SH-SY5Y (cell line): Measurements from ENCODE around the gene ANKRD39.

Experiments used
- GATA2 ChIP-seq: IDR thresholded peaks from 2 replicates; pipeline ENCODE4 v1.6.1; 2011; ENCODE audit warnings: mild to moderate bottlenecking, low read depth, low read length
- GATA3 ChIP-seq: IDR thresholded peaks from 2 replicates; pipeline ENCODE4 v1.6.1; 2011; ENCODE audit warnings: low read depth, mild to moderate bottlenecking, low read length, moderate library complexity

GRCh38 chr2:96811917-96812316 lies 45.9 kb downstream of the ANKRD39 start:
- TF ChIP-seq GATA2: no peak
- TF ChIP-seq GATA3: no peak
